PFSK-1 (cell line): ENCODE results near the gene CLIC2.

Experiments
- FOXP2 ChIP-seq: optimal IDR thresholded peaks from 2 replicates; pipeline ENCODE3; 2011; ENCODE audit warnings: borderline replicate concordance, control low read depth, inconsistent platforms; ENCODE audit not compliant: insufficient read depth; ENCODE audit errors: extremely low read length, extremely low read depth
- POLR2AphosphoS5 ChIP-seq: IDR thresholded peaks from 2 replicates; pipeline ENCODE4 v1.6.1; 2012; ENCODE audit warnings: low read depth, mild to moderate bottlenecking, control low read depth, low read length, moderate library complexity
- REST ChIP-seq, 2 experiments: IDR thresholded peaks; 2 replicates each; pipeline versions ENCODE4 v1.6.1 to v1.8.0; 2011 to 2012; ENCODE audit warnings: low read depth in 2 of 2, low read length in 2 of 2, control low read depth in 1 of 2, inconsistent platforms in 1 of 2, mild to moderate bottlenecking in 1 of 2, moderate library complexity in 1 of 2; ENCODE audit not compliant: insufficient read depth in 1 of 2
- SIN3A ChIP-seq: IDR thresholded peaks from 2 replicates; pipeline ENCODE4 v1.6.1; 2012; ENCODE audit warnings: mild to moderate bottlenecking, low read length, moderate library complexity, borderline replicate concordance; ENCODE audit not compliant: insufficient read depth
- TAF1 ChIP-seq: IDR thresholded peaks from 2 replicates; pipeline ENCODE4 v1.6.1; 2012; ENCODE audit warnings: low read length, control low read depth, borderline replicate concordance; ENCODE audit not compliant: insufficient read depth

- TF ChIP-seq TAF1 (no peak), SIN3A (no peak), POLR2AphosphoS5 (no peak), REST (IDR thresholded peaks at IDR 0.05; ENCODE audit: insufficient read depth in 1 of 2, low read depth in 2 of 2, low read length in 2 of 2) (no peak), FOXP2 (no peak)
Measured at GRCh38 chrX:155263854-155264628, 70.4 kb downstream of the CLIC2 start, which contains the start of gene RAB39B.
